DMS153 treated with DMSO at 0.1 percent for 48 hours (cell line): ENCODE results near the gene CTDP1.
A peak's percentile ranks its signal among the peaks of the same experiment; 100 is the strongest.

ENCODE experiments used
- DNase-seq: peaks from one replicate; lab custom pipeline; 2025; ENCODE audit not compliant: unreplicated experiment; lab: John Stamatoyannopoulos, UW

CTDP1 gene

GRCh38 chr18:79644006-79644665, 35.5 kb upstream of the CTDP1 start:
- peak; percentile 33 for DNase-seq

- no peak for DNase-seq
These were observed 34.9 kb upstream of the CTDP1 start for GRCh38 chr18:79644666-79645057.

GRCh38 chr18:79645291-79645983, 34.2 kb upstream of the CTDP1 start:
- DNase-seq: no peak

GRCh38 chr18:79647307-79647706, 32.3 kb upstream of the CTDP1 start:
- DNase-seq: no peak

GRCh38 chr18:79650959-79651358, 28.6 kb upstream of the CTDP1 start:
- DNase-seq: no peak

DNA sequence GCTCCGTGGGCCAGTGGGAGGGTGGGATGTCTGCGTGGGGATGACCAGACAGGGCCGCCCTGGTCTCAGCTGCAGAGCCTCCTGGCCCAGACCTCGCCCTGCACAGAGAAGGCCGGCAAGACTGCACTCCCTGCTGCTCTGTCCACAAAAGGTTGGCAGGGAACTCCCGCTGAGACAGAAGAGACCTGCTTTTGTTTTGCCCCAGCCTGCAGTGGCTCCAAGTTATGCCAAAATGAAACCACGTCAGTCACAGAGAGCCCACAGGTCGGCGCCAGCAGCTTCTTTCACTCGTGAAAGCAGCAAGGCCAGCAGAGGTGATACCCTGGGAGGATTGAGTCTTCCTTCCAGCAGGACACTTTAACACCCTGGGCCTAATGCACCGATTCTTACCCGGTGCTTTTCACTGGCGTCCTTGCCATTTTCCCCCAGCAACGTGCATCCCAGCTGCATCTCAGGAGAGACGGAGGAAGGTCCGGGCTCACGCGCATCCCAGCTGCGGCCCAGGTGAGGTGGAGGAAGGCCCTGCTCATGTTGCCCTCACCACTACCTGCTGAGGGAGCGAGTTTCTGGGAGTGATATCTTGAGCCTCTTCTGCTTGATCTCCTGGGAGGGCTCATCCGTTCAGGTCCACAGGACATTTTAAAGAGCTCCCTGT, 22.1 kb upstream of the CTDP1 start:
- peak; percentile 22 for DNase-seq

GRCh38 chr18:79658366-79658765, 21.2 kb upstream of the CTDP1 start:
- no peak for DNase-seq

DNA sequence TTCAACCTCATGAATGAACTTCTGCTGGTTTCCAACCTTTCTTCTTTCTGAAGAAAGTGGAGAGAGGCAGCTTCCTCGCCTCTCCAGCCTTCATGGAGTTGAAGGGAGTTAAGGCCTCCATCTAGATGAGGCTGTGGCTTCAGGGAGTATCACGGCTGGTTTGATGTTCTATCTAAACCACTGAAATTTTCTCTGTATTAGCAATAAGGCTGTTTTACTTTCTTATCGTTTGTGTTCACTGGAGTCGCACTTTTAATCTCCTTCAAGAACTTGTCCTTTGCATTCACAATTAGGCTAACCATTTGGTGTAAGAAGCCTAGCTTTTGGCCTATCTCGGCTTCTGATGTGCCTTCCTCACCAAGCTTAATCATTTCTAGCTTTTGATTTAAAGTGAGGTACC, 19.9 kb upstream of the CTDP1 start:
- DNase-seq: no peak

- DNase-seq: no peak
These were observed 17.6 kb upstream of the CTDP1 start for GRCh38 chr18:79662034-79662433.

GRCh38 chr18:79662439-79662838, 17.2 kb upstream of the CTDP1 start:
- no peak for DNase-seq

- no peak for DNase-seq
These were observed 15.0 kb upstream of the CTDP1 start for GRCh38 chr18:79664525-79665125.

DNA sequence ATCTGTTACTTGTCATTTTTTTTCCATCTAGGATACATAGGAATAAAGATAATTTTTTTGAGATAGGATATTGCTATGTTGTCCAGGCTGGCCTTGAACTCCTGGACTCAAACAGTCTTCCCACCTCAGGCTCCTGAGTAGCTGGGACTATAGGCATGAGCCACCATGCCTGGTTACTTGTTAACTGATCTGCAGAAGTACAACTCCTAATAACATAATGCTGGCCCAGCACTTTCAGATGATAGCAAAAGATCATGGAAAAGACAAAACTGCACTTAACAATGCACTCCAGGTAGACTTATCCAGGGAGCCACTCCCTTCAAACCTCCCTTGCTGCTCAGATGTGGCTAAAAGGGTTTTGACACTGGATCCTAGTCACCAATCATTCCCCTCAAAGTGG, 11.4 kb upstream of the CTDP1 start:
- DNase-seq: no peak

DNA sequence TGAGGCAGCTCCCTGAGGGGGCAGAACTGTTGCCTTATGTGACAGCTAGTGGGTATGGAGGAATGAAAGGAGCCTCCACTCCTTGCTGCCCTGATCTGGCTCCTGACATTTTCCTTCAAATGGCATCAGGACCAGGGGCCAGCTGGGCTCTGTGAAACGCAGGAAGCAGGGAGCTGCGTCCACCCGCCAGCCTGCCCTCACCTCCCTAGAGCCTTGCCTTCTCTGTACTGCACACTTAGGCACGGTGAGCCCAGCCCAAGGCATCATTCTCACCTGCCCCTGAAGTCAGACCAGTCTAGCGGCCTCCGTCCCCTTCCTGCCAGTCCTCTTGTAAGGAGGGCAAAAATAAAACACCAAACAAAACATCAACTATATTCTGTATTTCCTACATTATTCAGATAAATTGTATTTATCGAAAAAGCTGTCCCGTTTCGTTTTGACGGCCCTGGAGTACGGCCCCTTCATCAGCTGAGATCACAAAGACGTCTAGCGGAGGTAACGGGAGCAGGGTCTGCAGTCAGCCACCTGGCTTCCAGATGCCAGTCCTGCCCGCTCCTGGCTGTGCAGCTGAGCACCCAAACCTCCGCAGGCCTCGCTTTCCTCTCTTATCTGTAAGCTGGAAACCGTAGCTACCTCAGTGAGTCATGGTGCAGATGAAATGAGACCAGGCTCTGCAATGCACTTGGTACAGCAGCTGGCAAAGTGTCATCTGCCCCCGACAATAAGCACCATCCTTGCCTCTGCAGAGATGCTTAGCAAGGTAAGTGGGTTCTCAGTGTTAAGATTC, 6.9 kb upstream of the CTDP1 start:
- no peak for DNase-seq

DNA sequence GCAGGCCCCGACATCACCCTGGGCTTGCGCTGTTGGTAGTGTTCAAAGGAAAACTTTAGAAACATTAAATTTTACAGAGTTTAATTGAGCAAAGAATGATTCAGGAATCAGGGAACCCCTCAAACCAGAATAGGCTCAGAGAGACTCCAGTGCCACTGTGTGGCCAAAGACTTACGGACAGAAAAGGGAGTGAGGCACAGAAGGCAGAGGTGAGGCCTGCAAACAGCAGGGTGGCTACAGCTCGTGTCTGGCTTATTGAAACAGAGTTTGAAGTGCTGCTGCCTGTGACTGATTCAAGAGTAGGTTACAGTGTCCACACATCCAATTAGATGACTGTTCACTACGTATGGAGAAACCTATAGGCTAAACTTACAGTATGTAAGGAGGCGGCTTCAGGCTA, 2.4 kb upstream of the CTDP1 start:
- DNase-seq: no peak

DNA sequence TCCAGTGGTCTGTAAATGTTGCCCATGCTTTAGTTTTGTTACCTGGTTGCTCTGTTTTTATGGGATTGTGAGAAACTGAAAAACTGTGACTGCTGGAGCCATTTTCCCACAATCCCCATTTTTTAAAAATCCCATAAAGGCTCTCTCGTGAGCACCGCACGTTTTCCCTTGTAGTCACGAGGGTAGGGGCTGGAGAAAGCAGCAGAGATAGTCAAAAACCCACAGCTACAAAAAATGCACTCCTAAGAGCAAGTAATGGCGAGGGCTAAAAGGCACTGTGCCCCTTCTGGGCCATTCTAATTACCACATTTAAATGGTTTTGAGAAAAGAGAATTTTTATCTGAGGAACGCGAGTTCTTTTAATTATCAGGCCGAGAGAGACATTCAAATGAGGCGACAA, 1.8 kb upstream of the CTDP1 start:
- no peak for DNase-seq

DNA sequence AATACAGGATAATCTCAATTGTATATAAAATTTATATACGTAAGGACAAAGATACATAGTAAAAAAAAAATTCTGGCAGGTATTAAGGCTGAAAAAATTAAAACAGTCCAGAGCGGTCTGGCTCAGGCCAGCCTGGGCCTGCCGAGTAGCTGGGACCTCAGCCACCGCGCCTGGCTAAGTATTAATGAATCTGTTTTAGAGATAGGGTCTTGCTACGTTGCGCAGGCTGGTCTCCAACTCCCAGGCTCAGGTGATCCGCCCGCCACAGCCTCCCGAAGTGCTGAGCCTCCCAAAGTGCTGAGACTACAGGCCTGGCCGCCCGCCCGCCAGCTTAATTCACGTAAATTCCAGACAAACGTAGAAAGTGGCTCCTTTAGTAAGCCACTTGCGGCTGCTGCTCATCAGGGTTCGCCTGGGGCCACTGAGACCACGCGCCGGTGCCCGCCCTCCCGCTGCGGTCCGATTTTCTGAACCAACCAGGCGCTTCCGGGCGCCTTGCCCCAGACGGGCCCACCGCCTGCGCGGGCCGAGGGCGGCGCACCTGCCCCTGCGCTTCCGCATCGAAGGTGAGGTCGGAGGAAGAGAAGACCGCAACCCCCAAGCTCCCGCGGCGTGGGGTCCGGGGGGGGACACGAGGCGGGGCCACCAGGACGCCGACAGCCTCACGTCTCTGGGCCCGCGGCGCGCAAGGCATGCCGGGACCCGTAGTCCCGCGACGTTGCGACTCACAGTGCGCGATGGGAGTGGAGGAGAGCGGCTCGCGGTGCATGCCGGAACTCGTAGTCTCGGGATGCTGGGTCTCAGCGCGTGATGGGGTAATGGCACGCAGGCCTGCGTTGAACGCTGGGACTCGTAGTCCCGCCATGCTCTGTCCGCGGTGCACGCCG, 695 bp upstream of the CTDP1 start:
- DNase-seq: peak; percentile 94

GRCh38 chr18:79680100-79680879, 687 bp downstream of the CTDP1 start:
- no peak for DNase-seq

DNA sequence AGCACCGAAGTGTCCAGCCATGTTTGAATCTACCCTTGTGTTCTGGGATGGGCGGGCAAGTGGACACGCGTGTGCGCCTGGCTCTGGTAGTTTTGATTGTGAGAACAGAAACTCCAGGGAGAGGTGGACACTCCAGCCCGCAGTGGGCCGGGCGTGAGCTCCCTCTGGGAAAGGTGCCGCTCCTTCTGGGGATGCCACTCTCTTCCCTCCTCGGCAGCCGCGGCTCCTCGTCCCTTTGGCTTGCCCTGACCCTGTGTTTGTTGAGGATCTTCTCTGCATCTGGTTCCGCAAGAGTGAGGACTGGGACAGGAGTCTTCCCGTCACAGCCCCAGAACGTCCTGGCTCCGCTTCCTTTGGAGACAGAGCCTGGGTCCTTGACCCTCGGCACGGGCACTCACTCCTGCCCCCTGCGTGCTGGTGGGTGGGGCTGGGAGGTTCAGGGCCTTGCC, 1.3 kb downstream of the CTDP1 start:
- DNase-seq: no peak
